Measurements from ENCODE around the gene TMEM120B. TPM values are rescaled to one million over a fixed set of nuclear protein-coding genes. Genes with fewer than 3 reads are reported as not detected.

The TMEM120B gene
- total and polyA plus RNA-seq, 2 of the 13 experiments (the other 11 are each of a cell fraction or from before 2014, with no cell fraction given) = 7.1 to 12.9 TPM

GRCh38 chr12:121791671-121792551, 79.4 kb downstream of the TMEM120B start (continued):
- TF ChIP-seq, protein P1, sequence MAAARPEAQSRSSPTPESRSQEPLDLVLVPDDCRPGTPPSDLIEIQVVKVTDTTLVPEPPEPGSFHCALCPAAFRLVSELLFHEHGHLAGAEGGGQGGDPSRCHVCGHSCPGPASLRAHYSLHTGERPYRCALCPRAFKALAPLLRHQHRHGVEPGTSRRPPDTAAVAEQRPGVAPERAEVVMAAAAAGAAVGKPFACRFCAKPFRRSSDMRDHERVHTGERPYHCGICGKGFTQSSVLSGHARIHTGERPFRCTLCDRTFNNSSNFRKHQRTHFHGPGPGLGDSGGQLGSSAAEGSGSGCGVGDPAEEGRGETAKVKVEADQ (CRISPR knock-in tag; IDR thresholded peaks at IDR 0.05; ENCODE audit: borderline replicate concordance) = no peak
- TF ChIP-seq SIN3A (IDR thresholded peaks at IDR 0.05; ENCODE audit: borderline replicate concordance, low read depth, low read length) (no peak; the same call in 1 of the 2 replicates), WIZ (CRISPR knock-in tag; IDR thresholded peaks at IDR 0.05) (no peak), ZC3H4 (CRISPR knock-in tag; IDR thresholded peaks at IDR 0.05; ENCODE audit: borderline replicate concordance) (no peak), PRMT3 (CRISPR knock-in tag; IDR thresholded peaks at IDR 0.05; ENCODE audit: borderline replicate concordance, low read depth) (no peak), XBP1 (CRISPR knock-in tag; IDR thresholded peaks at IDR 0.05) (no peak), ATF3 (CRISPR knock-in tag; IDR thresholded peaks at IDR 0.05) (peak; percentile 64; the same call in 1 of the 2 replicates), NR2F6 (IDR thresholded peaks at IDR 0.05) (peak; percentile 86), NR2F6 (CRISPR knock-in tag; IDR thresholded peaks at IDR 0.05) (peak; percentile 90)
- TF ChIP-seq, protein P2, sequence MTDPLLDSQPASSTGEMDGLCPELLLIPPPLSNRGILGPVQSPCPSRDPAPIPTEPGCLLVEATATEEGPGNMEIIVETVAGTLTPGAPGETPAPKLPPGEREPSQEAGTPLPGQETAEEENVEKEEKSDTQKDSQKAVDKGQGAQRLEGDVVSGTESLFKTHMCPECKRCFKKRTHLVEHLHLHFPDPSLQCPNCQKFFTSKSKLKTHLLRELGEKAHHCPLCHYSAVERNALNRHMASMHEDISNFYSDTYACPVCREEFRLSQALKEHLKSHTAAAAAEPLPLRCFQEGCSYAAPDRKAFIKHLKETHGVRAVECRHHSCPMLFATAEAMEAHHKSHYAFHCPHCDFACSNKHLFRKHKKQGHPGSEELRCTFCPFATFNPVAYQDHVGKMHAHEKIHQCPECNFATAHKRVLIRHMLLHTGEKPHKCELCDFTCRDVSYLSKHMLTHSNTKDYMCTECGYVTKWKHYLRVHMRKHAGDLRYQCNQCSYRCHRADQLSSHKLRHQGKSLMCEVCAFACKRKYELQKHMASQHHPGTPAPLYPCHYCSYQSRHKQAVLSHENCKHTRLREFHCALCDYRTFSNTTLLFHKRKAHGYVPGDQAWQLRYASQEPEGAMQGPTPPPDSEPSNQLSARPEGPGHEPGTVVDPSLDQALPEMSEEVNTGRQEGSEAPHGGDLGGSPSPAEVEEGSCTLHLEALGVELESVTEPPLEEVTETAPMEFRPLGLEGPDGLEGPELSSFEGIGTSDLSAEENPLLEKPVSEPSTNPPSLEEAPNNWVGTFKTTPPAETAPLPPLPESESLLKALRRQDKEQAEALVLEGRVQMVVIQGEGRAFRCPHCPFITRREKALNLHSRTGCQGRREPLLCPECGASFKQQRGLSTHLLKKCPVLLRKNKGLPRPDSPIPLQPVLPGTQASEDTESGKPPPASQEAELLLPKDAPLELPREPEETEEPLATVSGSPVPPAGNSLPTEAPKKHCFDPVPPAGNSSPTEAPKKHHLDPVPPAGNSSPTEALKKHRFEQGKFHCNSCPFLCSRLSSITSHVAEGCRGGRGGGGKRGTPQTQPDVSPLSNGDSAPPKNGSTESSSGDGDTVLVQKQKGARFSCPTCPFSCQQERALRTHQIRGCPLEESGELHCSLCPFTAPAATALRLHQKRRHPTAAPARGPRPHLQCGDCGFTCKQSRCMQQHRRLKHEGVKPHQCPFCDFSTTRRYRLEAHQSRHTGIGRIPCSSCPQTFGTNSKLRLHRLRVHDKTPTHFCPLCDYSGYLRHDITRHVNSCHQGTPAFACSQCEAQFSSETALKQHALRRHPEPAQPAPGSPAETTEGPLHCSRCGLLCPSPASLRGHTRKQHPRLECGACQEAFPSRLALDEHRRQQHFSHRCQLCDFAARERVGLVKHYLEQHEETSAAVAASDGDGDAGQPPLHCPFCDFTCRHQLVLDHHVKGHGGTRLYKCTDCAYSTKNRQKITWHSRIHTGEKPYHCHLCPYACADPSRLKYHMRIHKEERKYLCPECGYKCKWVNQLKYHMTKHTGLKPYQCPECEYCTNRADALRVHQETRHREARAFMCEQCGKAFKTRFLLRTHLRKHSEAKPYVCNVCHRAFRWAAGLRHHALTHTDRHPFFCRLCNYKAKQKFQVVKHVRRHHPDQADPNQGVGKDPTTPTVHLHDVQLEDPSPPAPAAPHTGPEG (CRISPR knock-in tag; IDR thresholded peaks at IDR 0.05) = no peak
- TF ChIP-seq, protein P3, sequence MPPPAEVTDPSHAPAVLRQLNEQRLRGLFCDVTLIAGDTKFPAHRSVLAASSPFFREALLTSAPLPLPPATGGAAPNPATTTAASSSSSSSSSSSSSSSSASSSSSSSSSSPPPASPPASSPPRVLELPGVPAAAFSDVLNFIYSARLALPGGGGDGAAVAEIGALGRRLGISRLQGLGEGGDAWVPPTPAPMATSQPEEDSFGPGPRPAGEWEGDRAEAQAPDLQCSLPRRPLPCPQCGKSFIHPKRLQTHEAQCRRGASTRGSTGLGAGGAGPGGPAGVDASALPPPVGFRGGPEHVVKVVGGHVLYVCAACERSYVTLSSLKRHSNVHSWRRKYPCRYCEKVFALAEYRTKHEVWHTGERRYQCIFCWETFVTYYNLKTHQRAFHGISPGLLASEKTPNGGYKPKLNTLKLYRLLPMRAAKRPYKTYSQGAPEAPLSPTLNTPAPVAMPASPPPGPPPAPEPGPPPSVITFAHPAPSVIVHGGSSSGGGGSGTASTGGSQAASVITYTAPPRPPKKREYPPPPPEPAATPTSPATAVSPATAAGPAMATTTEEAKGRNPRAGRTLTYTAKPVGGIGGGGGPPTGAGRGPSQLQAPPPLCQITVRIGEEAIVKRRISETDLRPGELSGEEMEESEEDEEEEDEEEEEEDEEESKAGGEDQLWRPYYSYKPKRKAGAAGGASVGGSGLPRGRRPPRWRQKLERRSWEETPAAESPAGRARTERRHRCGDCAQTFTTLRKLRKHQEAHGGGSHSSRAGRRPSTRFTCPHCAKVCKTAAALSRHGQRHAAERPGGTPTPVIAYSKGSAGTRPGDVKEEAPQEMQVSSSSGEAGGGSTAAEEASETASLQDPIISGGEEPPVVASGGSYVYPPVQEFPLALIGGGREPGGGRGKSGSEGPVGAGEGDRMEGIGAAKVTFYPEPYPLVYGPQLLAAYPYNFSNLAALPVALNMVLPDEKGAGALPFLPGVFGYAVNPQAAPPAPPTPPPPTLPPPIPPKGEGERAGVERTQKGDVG (CRISPR knock-in tag; IDR thresholded peaks at IDR 0.05; ENCODE audit: borderline replicate concordance) = no peak
- TF ChIP-seq, protein P4, sequence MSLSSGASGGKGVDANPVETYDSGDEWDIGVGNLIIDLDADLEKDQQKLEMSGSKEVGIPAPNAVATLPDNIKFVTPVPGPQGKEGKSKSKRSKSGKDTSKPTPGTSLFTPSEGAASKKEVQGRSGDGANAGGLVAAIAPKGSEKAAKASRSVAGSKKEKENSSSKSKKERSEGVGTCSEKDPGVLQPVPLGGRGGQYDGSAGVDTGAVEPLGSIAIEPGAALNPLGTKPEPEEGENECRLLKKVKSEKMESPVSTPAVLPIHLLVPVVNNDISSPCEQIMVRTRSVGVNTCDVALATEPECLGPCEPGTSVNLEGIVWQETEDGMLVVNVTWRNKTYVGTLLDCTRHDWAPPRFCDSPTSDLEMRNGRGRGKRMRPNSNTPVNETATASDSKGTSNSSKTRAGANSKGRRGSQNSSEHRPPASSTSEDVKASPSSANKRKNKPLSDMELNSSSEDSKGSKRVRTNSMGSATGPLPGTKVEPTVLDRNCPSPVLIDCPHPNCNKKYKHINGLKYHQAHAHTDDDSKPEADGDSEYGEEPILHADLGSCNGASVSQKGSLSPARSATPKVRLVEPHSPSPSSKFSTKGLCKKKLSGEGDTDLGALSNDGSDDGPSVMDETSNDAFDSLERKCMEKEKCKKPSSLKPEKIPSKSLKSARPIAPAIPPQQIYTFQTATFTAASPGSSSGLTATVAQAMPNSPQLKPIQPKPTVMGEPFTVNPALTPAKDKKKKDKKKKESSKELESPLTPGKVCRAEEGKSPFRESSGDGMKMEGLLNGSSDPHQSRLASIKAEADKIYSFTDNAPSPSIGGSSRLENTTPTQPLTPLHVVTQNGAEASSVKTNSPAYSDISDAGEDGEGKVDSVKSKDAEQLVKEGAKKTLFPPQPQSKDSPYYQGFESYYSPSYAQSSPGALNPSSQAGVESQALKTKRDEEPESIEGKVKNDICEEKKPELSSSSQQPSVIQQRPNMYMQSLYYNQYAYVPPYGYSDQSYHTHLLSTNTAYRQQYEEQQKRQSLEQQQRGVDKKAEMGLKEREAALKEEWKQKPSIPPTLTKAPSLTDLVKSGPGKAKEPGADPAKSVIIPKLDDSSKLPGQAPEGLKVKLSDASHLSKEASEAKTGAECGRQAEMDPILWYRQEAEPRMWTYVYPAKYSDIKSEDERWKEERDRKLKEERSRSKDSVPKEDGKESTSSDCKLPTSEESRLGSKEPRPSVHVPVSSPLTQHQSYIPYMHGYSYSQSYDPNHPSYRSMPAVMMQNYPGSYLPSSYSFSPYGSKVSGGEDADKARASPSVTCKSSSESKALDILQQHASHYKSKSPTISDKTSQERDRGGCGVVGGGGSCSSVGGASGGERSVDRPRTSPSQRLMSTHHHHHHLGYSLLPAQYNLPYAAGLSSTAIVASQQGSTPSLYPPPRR (CRISPR knock-in tag; IDR thresholded peaks at IDR 0.05; ENCODE audit: borderline replicate concordance) = peak; percentile 57; the same call in 1 of the 2 replicates
